H1 (cell line): ENCODE results near the gene GAB2. TPM values are rescaled to one million over a fixed set of nuclear protein-coding genes. Genes with fewer than 3 reads are reported as not detected.

Source experiments
- CTCF ChIA-PET: fragments of 300-600 bp; sonication (Branson Sonifier 250); formaldehyde crosslinking; loops from one replicate; lab custom pipeline; 2021; ENCODE audit not compliant: partially characterized antibody; lab: Charles Lee
- POLR2A ChIA-PET: fragments of 300-600 bp; sonication (Branson Sonifier 250); formaldehyde crosslinking; loops from one replicate; lab custom pipeline; 2021; ENCODE audit warnings: inconsistent platforms; ENCODE audit not compliant: partially characterized antibody; lab: Charles Lee
- DNase-seq, 2 experiments: peaks; one replicate each; pipeline versions ENCODE4 v3.0.0 to v3.0.0-alpha.2; 2010 to 2022; ENCODE audit warnings: low spot score in 2 of 2, low read depth in 1 of 2, mixed read lengths in 1 of 2
- FAIRE-seq: peaks from 2 replicates; lab custom pipeline; 2011; peaks lifted over from hg19 to GRCh38; lab: Jason Lieb, UNC
- H2AFZ ChIP-seq: 2 replicates; pipeline ENCODE4 v1.8.1; 2012; ENCODE audit warnings: low read length, inconsistent platforms
- H2AK5ac ChIP-seq: 2 replicates; pipeline ENCODE4 v1.6.1; 2013; ENCODE audit warnings: low read depth, low read length
- H2BK120ac ChIP-seq: replicated peaks from 2 replicates; pipeline ENCODE3; 2013; ENCODE audit warnings: low read depth, low read length, inconsistent platforms
- H2BK12ac ChIP-seq: 2 replicates; pipeline ENCODE4 v1.6.1; 2013; ENCODE audit warnings: low read depth, low read length
- H2BK15ac ChIP-seq: 2 replicates; pipeline ENCODE4 v1.6.1; 2013; ENCODE audit warnings: low read length
- H2BK20ac ChIP-seq: 2 replicates; pipeline ENCODE4 v1.6.1; 2013; ENCODE audit warnings: low read length
- H2BK5ac ChIP-seq: 2 replicates; pipeline ENCODE4 v1.6.1; 2013; ENCODE audit warnings: low read depth, low read length
- H3K14ac ChIP-seq: 2 replicates; pipeline ENCODE4 v1.6.1; 2013; ENCODE audit warnings: inconsistent platforms; ENCODE audit not compliant: insufficient read length
- H3K18ac ChIP-seq: 2 replicates; pipeline ENCODE4 v1.6.1; 2013; ENCODE audit warnings: low read length; ENCODE audit errors: extremely low read depth
- H3K23ac ChIP-seq: 2 replicates; pipeline ENCODE4 v1.6.1; 2013; ENCODE audit warnings: inconsistent platforms; ENCODE audit not compliant: insufficient read length
- H3K23me2 ChIP-seq: 2 replicates; pipeline ENCODE4 v1.6.1; 2013; ENCODE audit warnings: low read depth, low read length
- H3K27ac ChIP-seq: 2 replicates; pipeline ENCODE4 v1.6.1; 2011; ENCODE audit warnings: low read depth, low read length, inconsistent platforms
- H3K27me3 ChIP-seq, 4 experiments: replicated peaks in 1 of 4; 1 replicate in 1 of 4; 2 replicates in 3 of 4; pipeline versions ENCODE4 v1.6.1 to v1.8.1; 2011 to 2013; ENCODE audit warnings: low read length in 3 of 4, mild to moderate bottlenecking in 3 of 4, inconsistent platforms in 2 of 4, mixed read lengths in 2 of 4, moderate library complexity in 1 of 4; ENCODE audit not compliant: control insufficient read depth in 3 of 4, insufficient read depth in 3 of 4; ENCODE audit errors: extremely low read depth in 1 of 4
- H3K36me3 ChIP-seq, 4 experiments: 2 replicates each; pipeline versions ENCODE4 v1.6.1 to v1.8.1; 2011 to 2013; ENCODE audit warnings: mild to moderate bottlenecking in 4 of 4, low read length in 3 of 4, moderate library complexity in 2 of 4, control low read depth in 1 of 4, inconsistent platforms in 1 of 4; ENCODE audit not compliant: insufficient read depth in 4 of 4, control insufficient read depth in 2 of 4
- H3K4ac ChIP-seq: replicated peaks from 2 replicates; pipeline ENCODE3; 2013; ENCODE audit warnings: low read length, low read depth, mixed read lengths, inconsistent platforms; ENCODE audit not compliant: insufficient read length
- H3K4me1 ChIP-seq, 4 experiments: replicated peaks in 1 of 4; 1 replicate in 1 of 4; 2 replicates in 3 of 4; pipeline versions ENCODE4 v1.6.1 to v1.8.1; 2011 to 2013; ENCODE audit warnings: low read length in 3 of 4, inconsistent platforms in 2 of 4, mixed read lengths in 1 of 4; ENCODE audit not compliant: insufficient read depth in 4 of 4, control insufficient read depth in 3 of 4
- H3K4me2 ChIP-seq, 2 experiments: 2 replicates each; pipeline versions ENCODE4 v1.6.1 to v1.8.1; 2011 to 2013; ENCODE audit warnings: low read depth in 2 of 2, low read length in 2 of 2, control low read depth in 1 of 2, inconsistent platforms in 1 of 2, mild to moderate bottlenecking in 1 of 2; ENCODE audit not compliant: insufficient read depth in 1 of 2
- H3K4me3 ChIP-seq, 4 experiments: fragments of 200-600, 300-600 bp in 1 of 4; sonication (generic), shearing (Covaris generic), sonication (Bioruptor Twin) in 1 of 4; 2 replicates each; pipeline versions ENCODE4 v1.5.1 to v1.8.1; 2011 to 2016; ENCODE audit warnings: low read length in 4 of 4, low read depth in 3 of 4, control low read depth in 2 of 4, inconsistent platforms in 2 of 4, mild to moderate bottlenecking in 2 of 4, mixed read lengths in 1 of 4, moderate library complexity in 1 of 4; ENCODE audit not compliant: insufficient read depth in 2 of 4; ENCODE audit errors: extremely low read depth in 1 of 4
- H3K56ac ChIP-seq: replicated peaks from 2 replicates; pipeline ENCODE3; 2013; ENCODE audit warnings: low read depth, mild to moderate bottlenecking, mixed read lengths, low read length, inconsistent platforms; ENCODE audit not compliant: insufficient read length
- H3K79me1 ChIP-seq: 2 replicates; pipeline ENCODE4 v1.6.1; 2013; ENCODE audit warnings: low read depth, low read length, control low read depth
- H3K79me2 ChIP-seq, 2 experiments: 2 replicates each; pipeline versions ENCODE4 v1.6.1 to v1.8.1; 2012 to 2013; ENCODE audit warnings: low read length in 2 of 2, mild to moderate bottlenecking in 2 of 2, inconsistent platforms in 1 of 2; ENCODE audit not compliant: insufficient read depth in 2 of 2, control insufficient read depth in 1 of 2
- H3K9ac ChIP-seq, 4 experiments: replicated peaks in 1 of 4; 1 replicate in 1 of 4; 2 replicates in 3 of 4; pipeline versions ENCODE4 v1.6.1 to v1.8.1; 2011 to 2013; ENCODE audit warnings: low read depth in 3 of 4, low read length in 3 of 4, control low read depth in 2 of 4, mild to moderate bottlenecking in 2 of 4, moderate library complexity in 2 of 4, inconsistent platforms in 1 of 4; ENCODE audit errors: extremely low read depth in 1 of 4
- H3K9me3 ChIP-seq, 2 experiments: 2 replicates each; pipeline versions ENCODE4 v1.6.1 to v1.8.1; 2012 to 2013; ENCODE audit warnings: mild to moderate bottlenecking in 2 of 2, moderate library complexity in 2 of 2, control low read depth in 1 of 2, inconsistent platforms in 1 of 2, low read depth in 1 of 2, low read length in 1 of 2, mixed read lengths in 1 of 2; ENCODE audit not compliant: insufficient read depth in 2 of 2
- H4K20me1 ChIP-seq, 2 experiments: replicated peaks in 1 of 2; 2 replicates each; pipeline versions ENCODE3 to v1.8.1; 2011 to 2013; ENCODE audit warnings: inconsistent platforms in 2 of 2, low read length in 2 of 2, mild to moderate bottlenecking in 1 of 2; ENCODE audit not compliant: insufficient read depth in 2 of 2, control insufficient read depth in 1 of 2
- H4K5ac ChIP-seq: 2 replicates; pipeline ENCODE4 v1.6.1; 2013; ENCODE audit warnings: low read length, low read depth, mixed read lengths, inconsistent platforms; ENCODE audit not compliant: insufficient read length
- H4K8ac ChIP-seq: 2 replicates; pipeline ENCODE4 v1.8.0; 2013; ENCODE audit warnings: mild to moderate bottlenecking, moderate library complexity, low read length, inconsistent platforms; ENCODE audit not compliant: insufficient read depth; ENCODE audit errors: extremely low read depth
- H4K91ac ChIP-seq: replicated peaks from 2 replicates; pipeline ENCODE3; 2013; ENCODE audit warnings: low read length, mixed read lengths, inconsistent platforms; ENCODE audit not compliant: insufficient read length
- CHD2 ChIP-seq: IDR thresholded peaks from 2 replicates; pipeline ENCODE4 v1.6.1; 2012; ENCODE audit warnings: low read length, improper control_type of control experiment
- CTCF ChIP-seq, 3 experiments: IDR thresholded peaks; 1 replicate in 2 of 3; 2 replicates in 1 of 3; pipeline versions ENCODE4 v1.5.1 to v1.6.1; 2011; ENCODE audit warnings: low read length in 3 of 3, mild to moderate bottlenecking in 3 of 3, inconsistent platforms in 2 of 3, low read depth in 1 of 3, moderate library complexity in 1 of 3; ENCODE audit not compliant: insufficient read depth in 1 of 3; ENCODE audit errors: control extremely low read depth in 1 of 3
- E2F6 ChIP-seq: IDR thresholded peaks from 2 replicates; pipeline ENCODE4 v1.6.1; 2012; ENCODE audit warnings: inconsistent platforms
- EP300 ChIP-seq, 2 experiments: IDR thresholded peaks; 1 replicate in 1 of 2; 2 replicates in 1 of 2; pipeline ENCODE4 v1.6.1; 2011 to 2012; ENCODE audit warnings: low read depth in 2 of 2, low read length in 2 of 2, mild to moderate bottlenecking in 2 of 2, borderline replicate concordance in 1 of 2, inconsistent platforms in 1 of 2, moderate library complexity in 1 of 2
- EZH2 ChIP-seq: fragments of 200-600 bp; sonication (generic); IDR thresholded peaks from 2 replicates; pipeline ENCODE4 v1.7.1; 2012; ENCODE audit warnings: low read depth, mild to moderate bottlenecking, moderate library complexity, low read length, inconsistent platforms; ENCODE audit not compliant: severe bottlenecking
- POLR2AphosphoS5 ChIP-seq: IDR thresholded peaks from 2 replicates; pipeline ENCODE4 v1.6.1; 2011; ENCODE audit warnings: low read depth, low read length
- RFX5 ChIP-seq: IDR thresholded peaks from 2 replicates; pipeline ENCODE4 v1.6.1; 2011; ENCODE audit warnings: low read depth, low read length, improper control_type of control experiment, borderline replicate concordance
- TAF7 ChIP-seq: optimal IDR thresholded peaks from 2 replicates; pipeline ENCODE3; 2011; ENCODE audit warnings: low read depth, mild to moderate bottlenecking, inconsistent platforms, low read length, moderate library complexity, borderline replicate concordance
- TCF12 ChIP-seq: IDR thresholded peaks from 2 replicates; pipeline ENCODE4 v1.6.1; 2011; ENCODE audit warnings: low read depth, mild to moderate bottlenecking, low read length
- WGBS, 2 experiments: shearing (Covaris generic) in 1 of 2; methylation state at CpG; one replicate each; pipeline versions ENCODE4 v1.1.6 to v1.1.7; 2013 to 2015; ENCODE audit warnings: low lambda C conversion rate in 2 of 2, mixed read lengths in 2 of 2, inconsistent platforms in 1 of 2, low coverage in 1 of 2, missing lambda C conversion rate in 1 of 2; ENCODE audit not compliant: insufficient replicate concordance in 2 of 2, insufficient coverage in 1 of 2, insufficient read length in 1 of 2; ENCODE audit errors: extremely low coverage in 1 of 2, missing lambda C conversion rate in 1 of 2; 5-methylcytosine and 5-hydroxymethylcytosine counted together
- polyA plus RNA-seq, 7 experiments: library from polyadenylated mRNA; depleted of rRNA in 3 of 7; stranded (reverse) in 5 of 7; unstranded in 2 of 7; fragments of >200 nt in 5 of 7; fragments of 200-250 nt in 2 of 7; gene quantifications; 1 replicate in 5 of 7; 2 replicates in 1 of 7; 4 replicates in 1 of 7; pipeline versions ENCODE4 v1.2.1 to v1.2.3, GENCODE V29; 2011 to 2013; ENCODE audit warnings: missing spikeins in 2 of 7, mixed read lengths in 2 of 7
- total RNA-seq: library from RNA; stranded (reverse); fragmentation: NEBNext Ultra II Directional; extraction: Animal tissue kit (Norgen Biotek cat#: 25700); gene quantifications from 2 replicates; pipeline ENCODE4 v1.2.1, GENCODE V29; 2021

Gene GAB2
- total and polyA plus RNA-seq, 2 of the 8 experiments (the other 6 are each of a cell fraction or from before 2014, with no cell fraction given), result 6.3 to 14.0 TPM

- no peaks in the 10 kb centered on the region for H3K27me3 ChIP-seq
- no peak overlapping the region for H4K91ac ChIP-seq
- H2BK20ac ChIP-seq, result no peak overlapping the region
- no peak overlapping the region for H4K8ac ChIP-seq
- no peak overlapping the region for H3K9ac ChIP-seq
- no peak overlapping the region for H3K56ac ChIP-seq
- H3K4me1 ChIP-seq, result peaks cover 0 to 8% (median 5%) of the 10 kb centered on the region in 4 experiments; a peak in 6 of 7 replicates
- ChIA-PET CTCF (interaction anchor here (1.0 to 1.1 kb wide), 2 partner anchors 12 to 70 kb away, joined by 3 to 4 read pairs; no protein-coding TSS in a partner anchor), POLR2A (interaction anchor here (1.4 kb wide), 1 partner anchor 9 kb away, joined by 4 read pairs; no protein-coding TSS in a partner anchor)
- H3K4me3 ChIP-seq, result no peak overlapping the region
- H2BK15ac ChIP-seq, result no peak overlapping the region
- H2AFZ ChIP-seq, result no peak overlapping the region
- WGBS, 2 experiments, result 73% methylated on average over 3 of the region's 3 CpGs; no CpG with 5 or more reads in 1 of the 2 experiments
- no peak for DNase-seq
- TF ChIP-seq EZH2 (no peak), TCF12 (no peak), EP300 (IDR thresholded peaks at IDR 0.05; ENCODE audit: borderline replicate concordance in 1 of 2, low read depth in 2 of 2, low read length in 2 of 2) (no peak), E2F6 (no peak), CHD2 (no peak), CTCF (IDR thresholded peaks at IDR 0.05; ENCODE audit: control extremely low read depth in 1 of 3, insufficient read depth in 1 of 3, low read depth in 1 of 3, low read length in 3 of 3) (no peak), RFX5 (no peak), TAF7 (no peak), POLR2AphosphoS5 (no peak)
- no peak overlapping the region for H4K5ac ChIP-seq
- H3K4me2 ChIP-seq, result no peak overlapping the region
- H3K36me3 ChIP-seq, result no peaks in the 10 kb centered on the region
- H2BK120ac ChIP-seq, result no peak overlapping the region
- H2AK5ac ChIP-seq, result no peak overlapping the region
- no peak overlapping the region for H3K27ac ChIP-seq
- no peaks in the 10 kb centered on the region for H3K23me2 ChIP-seq
- H3K18ac ChIP-seq, result no peak overlapping the region
- no peak overlapping the region for H2BK5ac ChIP-seq
- H3K14ac ChIP-seq, result no peak overlapping the region
- no peaks in the 10 kb centered on the region for H3K79me2 ChIP-seq
- H3K9me3 ChIP-seq, result no peaks in the 10 kb centered on the region
- no peak overlapping the region for H3K23ac ChIP-seq
- FAIRE-seq, result no peak
- no peaks in the 10 kb centered on the region for H4K20me1 ChIP-seq
- H3K4ac ChIP-seq, result no peak overlapping the region
- H2BK12ac ChIP-seq, result no peak overlapping the region
- H3K79me1 ChIP-seq, result no peaks in the 10 kb centered on the region
Measured at GRCh38 chr11:78349624-78350023, 68.0 kb downstream of the GAB2 start.
